HL-60/S4 (cell line): ENCODE data around the gene FLCN.
"Not testable (repeated sequence)": the region's sequence is repeated elsewhere in the genome, so short reads cannot be mapped to it uniquely, and the experiment has no call there.

Experiments used
- in situ Hi-C: fragments of 300-500 bp; cut with MboI; formaldehyde crosslinking; loops from 2 replicates; pipeline ENCODE4 v1.14.3; 2022; ENCODE audit warnings: low sequenced_read_pairs

The FLCN gene

DNA sequence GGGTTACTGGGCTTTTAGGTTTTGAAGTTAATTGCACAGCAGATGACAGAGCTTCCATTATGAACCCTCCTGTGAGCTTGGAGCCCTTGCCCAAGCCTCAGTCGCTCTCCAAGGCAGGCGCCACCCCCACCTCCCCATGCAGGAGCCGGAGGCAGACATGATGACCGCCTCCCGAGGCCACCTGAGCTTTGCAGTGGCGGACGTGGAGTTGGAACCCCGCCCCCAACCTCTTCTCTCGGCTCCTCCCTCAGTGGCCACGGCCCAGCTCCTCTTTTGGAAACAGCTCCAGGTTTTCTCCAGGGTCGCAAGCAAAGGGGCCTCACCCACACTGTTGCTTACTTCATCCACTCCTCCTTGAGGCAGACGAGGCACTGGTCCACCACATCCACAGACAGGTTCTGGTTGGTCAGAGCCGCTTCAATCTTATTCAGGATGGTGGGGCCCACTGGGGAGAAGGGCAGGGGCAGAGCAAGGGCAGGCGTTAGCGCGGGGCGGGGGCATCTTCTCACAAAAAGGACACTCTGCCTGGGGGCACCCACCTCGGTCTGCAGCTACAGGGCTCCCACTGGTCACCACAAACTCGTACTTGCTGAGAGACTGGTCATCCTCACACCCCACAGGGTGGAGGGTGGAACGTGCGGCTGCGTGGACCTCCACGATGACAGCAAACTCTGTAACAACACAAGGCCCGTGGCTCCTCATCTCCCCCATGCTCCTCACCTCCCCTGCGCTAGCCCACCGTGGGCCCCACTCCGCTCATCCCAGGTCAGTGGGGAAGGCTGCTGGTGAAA is 22.1 kb downstream of the FLCN start:
- in situ Hi-C loops = no loop called here

- in situ Hi-C loops = no loop called here
Measured at GRCh38 chr17:17213775-17214174, 23.2 kb downstream of the FLCN start.

GRCh38 chr17:17207998-17208397 is 29.0 kb downstream of the FLCN start:
- in situ Hi-C loops = no loop called here

DNA sequence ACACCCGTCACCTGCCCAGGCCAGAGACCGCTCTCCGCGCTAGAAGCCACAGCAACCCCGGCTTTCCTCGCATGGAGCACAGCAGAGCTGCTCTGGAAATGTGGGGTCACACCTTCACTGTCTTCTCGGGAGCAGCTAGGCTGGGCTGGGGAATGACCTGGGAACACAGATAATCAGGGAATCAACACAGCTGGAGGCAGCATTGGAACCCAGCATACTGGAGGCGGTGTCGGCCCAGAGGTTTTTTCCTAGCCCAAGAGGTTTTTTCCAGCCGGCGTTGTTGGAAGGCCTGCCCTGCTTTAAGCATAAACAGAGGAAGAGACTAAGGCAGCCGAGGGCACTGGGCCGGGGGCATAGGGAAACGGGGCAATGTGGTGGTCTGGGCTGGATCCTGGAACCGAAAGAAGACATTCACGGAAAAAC is 30.0 kb downstream of the FLCN start:
- in situ Hi-C loops = no loop called here

- in situ Hi-C loops = no loop called here
Measured at GRCh38 chr17:17206124-17206912, 30.6 kb downstream of the FLCN start, which contains the start of gene PLD6. Gene PLD6 (minus strand): TSS chr17:17206333. CDS start chr17:17206286, 47 bp downstream.

- in situ Hi-C loops = no loop called here
Measured at GRCh38 chr17:17205368-17206123, 31.4 kb downstream of the FLCN start.

GRCh38 chr17:17204635-17205231 is 32.2 kb downstream of the FLCN start:
- in situ Hi-C loops = no loop called here

DNA sequence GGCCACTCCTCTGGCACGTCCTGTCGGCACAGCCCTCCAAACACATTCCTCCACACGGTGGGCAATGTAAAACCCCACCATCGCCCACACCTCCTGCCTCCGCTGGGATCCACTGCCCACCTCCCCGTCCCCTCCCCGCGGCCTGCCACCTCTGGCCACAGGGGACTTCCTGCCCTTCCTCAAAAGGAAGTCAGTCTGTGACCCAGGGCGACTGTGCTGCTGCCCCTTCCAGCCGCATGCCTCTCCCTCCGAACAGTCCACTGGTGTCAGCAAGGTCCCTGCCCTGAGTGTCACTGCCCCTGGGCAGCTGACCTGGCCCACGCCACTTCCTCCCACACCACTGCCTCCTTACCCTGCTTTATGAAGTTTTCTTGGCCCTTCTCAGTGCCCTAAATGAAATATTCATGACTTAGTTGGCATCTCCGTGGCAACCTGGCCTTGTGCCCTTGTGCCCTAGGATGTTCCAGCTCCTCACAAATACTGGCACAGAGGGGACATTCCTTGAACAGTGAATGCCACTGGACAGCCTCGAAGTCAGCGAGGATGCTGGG is 32.9 kb downstream of the FLCN start:
- in situ Hi-C loops = no loop called here

DNA sequence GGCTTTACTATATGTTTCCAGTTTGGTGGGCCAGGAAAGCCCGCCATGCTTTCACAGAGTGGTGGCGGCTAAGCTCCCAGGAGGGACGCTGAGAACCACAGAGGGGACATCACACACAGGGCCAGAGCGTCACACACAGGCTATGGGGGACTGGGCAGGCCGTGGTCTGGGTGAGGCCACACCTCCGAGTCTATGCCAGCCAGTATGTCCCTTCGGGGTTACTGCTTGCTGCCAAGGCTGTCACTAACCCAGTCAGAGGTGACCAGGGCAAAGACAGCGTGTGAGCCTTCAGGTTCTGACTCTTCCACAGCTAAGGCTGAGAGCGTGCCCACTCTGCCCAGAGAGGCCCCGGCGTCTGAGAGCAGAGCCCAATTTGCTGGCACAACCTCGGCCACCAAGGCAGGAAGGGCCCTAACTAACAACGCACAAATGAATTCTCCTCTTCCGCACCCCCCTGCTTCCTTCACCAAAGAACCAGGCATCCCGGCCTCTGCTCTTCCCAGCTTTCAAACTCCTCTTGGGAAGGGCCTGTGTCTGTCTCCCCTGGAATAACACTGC is 33.7 kb downstream of the FLCN start:
- in situ Hi-C loops = no loop called here

DNA sequence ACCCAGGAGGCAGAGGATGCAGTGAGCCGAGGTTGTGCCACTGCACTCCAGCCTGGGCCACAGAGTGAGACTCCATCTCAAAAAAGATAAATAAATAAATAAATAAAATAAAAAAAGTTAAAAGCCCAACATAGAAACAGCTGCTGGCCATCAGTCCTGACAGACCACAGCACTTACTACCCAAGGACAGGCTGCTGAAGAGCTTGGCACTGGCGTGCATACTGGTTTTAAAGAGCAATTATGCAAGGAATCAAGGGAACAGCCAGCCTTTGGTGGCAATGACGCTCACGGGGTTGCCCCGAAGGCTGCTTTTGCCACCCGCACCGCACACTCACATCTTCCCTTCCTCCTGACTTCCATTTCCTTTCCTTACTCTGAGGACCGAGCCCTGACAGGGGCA is 35.1 kb downstream of the FLCN start:
- in situ Hi-C loops = no loop called here

DNA sequence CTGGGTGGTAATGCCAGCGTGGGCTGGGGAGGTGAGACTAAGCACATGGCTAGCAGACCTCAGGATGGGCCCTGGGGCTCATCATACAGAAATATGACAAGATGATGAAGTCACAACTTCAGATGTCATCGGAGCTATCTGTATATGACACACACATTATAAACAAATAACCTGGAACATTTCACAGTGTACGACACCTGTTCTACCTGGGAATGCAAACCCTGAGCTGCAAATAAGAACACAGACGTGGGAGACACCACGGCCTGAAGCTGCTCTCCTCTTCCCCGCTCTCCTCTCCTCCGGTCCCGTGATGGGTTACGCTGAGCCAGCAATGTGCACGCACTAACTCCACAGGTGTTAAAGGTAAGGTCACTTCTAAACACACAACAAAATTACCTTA is 35.7 kb downstream of the FLCN start:
- in situ Hi-C loops = no loop called here

- in situ Hi-C loops = no loop called here
Measured at GRCh38 chr17:17200831-17201230, 36.1 kb downstream of the FLCN start.

- in situ Hi-C loops = no loop called here
Measured at GRCh38 chr17:17200311-17200710, 36.7 kb downstream of the FLCN start.

GRCh38 chr17:17198281-17198680 is 38.7 kb downstream of the FLCN start:
- in situ Hi-C loops = no loop called here

- in situ Hi-C loops = no loop called here
Measured at GRCh38 chr17:17196776-17197175, 40.2 kb downstream of the FLCN start.

DNA sequence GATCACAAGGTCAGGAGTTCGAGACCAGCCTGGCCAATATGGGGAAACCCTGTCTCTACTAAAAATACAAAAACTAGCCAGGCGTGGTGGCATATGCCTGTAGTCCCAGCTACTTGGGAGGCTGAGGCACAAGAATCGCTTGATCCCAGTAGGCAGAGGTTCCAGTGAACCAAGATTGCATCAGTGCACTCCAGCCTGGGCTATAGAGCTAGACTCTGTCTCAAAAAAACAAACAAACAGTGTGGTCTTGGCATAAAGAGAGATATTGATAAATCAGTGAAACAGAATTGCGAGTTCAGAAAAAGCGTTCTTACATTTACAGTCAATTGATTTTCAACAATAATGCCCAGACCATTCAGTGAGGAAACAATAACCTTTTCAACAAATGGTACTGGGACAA is 41.5 kb downstream of the FLCN start:
- in situ Hi-C loops = not testable (repeated sequence)

GRCh38 chr17:17191961-17192381 is 45.0 kb downstream of the FLCN start:
- in situ Hi-C loops = no loop called here

DNA sequence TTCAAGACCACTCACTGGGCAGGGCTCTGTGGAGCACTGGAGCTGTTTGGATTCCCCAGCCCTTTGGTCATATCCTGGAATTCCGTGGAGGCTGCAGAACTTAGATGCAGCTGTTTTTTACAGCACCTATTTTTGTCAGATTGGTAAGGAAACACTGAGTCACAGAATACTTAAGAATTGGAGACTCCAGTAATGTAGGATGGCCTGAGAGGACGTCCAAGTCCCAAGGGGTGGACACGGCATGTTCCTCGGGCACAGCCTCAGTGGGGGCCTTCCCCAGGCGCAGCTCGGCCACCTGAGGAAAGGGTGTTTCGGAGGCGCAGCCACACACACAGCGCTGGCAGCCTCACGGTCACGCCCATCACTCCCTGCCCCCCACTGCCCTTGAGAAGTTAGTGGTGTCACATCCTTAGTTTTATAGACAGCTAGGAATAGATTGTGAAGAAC is 45.6 kb downstream of the FLCN start:
- in situ Hi-C loops = no loop called here

DNA sequence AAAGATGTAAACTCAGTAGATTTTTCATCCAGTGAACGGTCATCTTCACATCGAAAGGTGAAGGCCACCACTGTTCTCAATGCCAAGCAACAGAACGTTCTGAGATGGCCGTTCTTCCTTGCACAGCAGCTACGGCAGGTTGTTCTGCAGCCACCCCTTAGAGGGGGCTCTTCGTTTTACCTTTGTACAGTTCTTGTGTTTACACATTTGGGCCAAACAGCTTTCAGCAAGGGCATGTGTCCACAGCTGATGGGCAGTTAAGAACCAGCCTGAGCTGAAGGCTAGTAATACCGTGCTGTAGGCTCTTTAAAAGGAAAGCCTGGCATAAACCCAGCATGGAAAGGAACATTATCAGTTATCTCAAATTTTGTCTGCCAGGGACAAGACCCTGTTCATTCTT is 46.8 kb downstream of the FLCN start:
- in situ Hi-C loops = no loop called here

GRCh38 chr17:17189559-17189958 is 47.4 kb downstream of the FLCN start:
- in situ Hi-C loops = no loop called here
